Loucy (cell line): Measurements from ENCODE around the gene CDK8.

Experiments
- H2AFZ ChIP-seq: fragments of 200-600 bp; sonication (generic); 2 replicates; pipeline ENCODE4 v1.6.0; 2016; ENCODE audit warnings: antibody characterized with exemption, mild to moderate bottlenecking, low read length, moderate library complexity
- H3F3A ChIP-seq: fragments of 200-600 bp; 2 replicates; pipeline ENCODE4 v1.6.0; 2016; ENCODE audit warnings: antibody characterized with exemption, low read depth, mild to moderate bottlenecking
- H3K27me3 ChIP-seq: fragments of 200-600 bp; sonication (generic); 2 replicates; pipeline ENCODE4 v1.6.1; 2014; ENCODE audit warnings: low read length, mild to moderate bottlenecking; ENCODE audit not compliant: insufficient read depth, poor library complexity, severe bottlenecking
- H3K36me3 ChIP-seq: fragments of 200-600 bp; sonication (generic); 2 replicates; pipeline ENCODE4 v1.6.1; 2016; ENCODE audit warnings: low read length; ENCODE audit not compliant: insufficient read depth
- H3K4me1 ChIP-seq: fragments of 200-600 bp; sonication (generic); 2 replicates; pipeline ENCODE4 v1.5.1; 2014; ENCODE audit warnings: low read length, mild to moderate bottlenecking; ENCODE audit not compliant: insufficient read depth, poor library complexity, severe bottlenecking
- H3K4me2 ChIP-seq: fragments of 200-600 bp; sonication (generic); 2 replicates; pipeline ENCODE4 v1.6.0; 2014; ENCODE audit warnings: antibody characterized with exemption, low read length, low read depth, mild to moderate bottlenecking; ENCODE audit not compliant: poor library complexity, severe bottlenecking
- H3K4me3 ChIP-seq: fragments of 200-600 bp; sonication (generic); 2 replicates; pipeline ENCODE4 v1.5.1; 2014; ENCODE audit warnings: low read length, mild to moderate bottlenecking, mixed read lengths; ENCODE audit not compliant: poor library complexity, severe bottlenecking
- H3K79me2 ChIP-seq: fragments of 200-600 bp; sonication (generic); 2 replicates; pipeline ENCODE4 v1.6.1; 2014; ENCODE audit warnings: low read length; ENCODE audit not compliant: insufficient read depth
- H3K9ac ChIP-seq: fragments of 200-600 bp; sonication (generic); 2 replicates; pipeline ENCODE4 v1.6.0; 2014; ENCODE audit warnings: mild to moderate bottlenecking, low read depth, low read length, moderate library complexity; ENCODE audit not compliant: poor library complexity, severe bottlenecking
- H3K9me2 ChIP-seq: fragments of 200-600 bp; sonication (generic); replicated peaks from 2 replicates; pipeline ENCODE4 v1.6.1; 2016; ENCODE audit warnings: low read depth, low read length, mixed read lengths
- H3K9me3 ChIP-seq: fragments of 200-600 bp; sonication (generic); 2 replicates; pipeline ENCODE4 v1.6.1; 2014; ENCODE audit warnings: mild to moderate bottlenecking, antibody characterized with exemption, low read length, low read depth; ENCODE audit not compliant: insufficient read depth
- H4K20me1 ChIP-seq: fragments of 200-600 bp; sonication (generic); 2 replicates; pipeline ENCODE4 v1.6.0; 2014; ENCODE audit warnings: antibody characterized with exemption, low read length, mild to moderate bottlenecking; ENCODE audit not compliant: insufficient read depth, poor library complexity, severe bottlenecking
- EZH2phosphoT487 ChIP-seq: fragments of 200-600 bp; IDR thresholded peaks from 2 replicates; pipeline ENCODE4 v1.6.1; 2018; ENCODE audit warnings: antibody characterized with exemption, mild to moderate bottlenecking, moderate library complexity, borderline replicate concordance
- TF ChIP-seq, protein P1 (sequence below): fragments of 200-600 bp; sonication (generic); conservative IDR thresholded peaks from 2 replicates; pipeline ENCODE4 v1.5.1; 2014; ENCODE audit warnings: mild to moderate bottlenecking, antibody characterized with exemption, low read length

Gene CDK8

DNA sequence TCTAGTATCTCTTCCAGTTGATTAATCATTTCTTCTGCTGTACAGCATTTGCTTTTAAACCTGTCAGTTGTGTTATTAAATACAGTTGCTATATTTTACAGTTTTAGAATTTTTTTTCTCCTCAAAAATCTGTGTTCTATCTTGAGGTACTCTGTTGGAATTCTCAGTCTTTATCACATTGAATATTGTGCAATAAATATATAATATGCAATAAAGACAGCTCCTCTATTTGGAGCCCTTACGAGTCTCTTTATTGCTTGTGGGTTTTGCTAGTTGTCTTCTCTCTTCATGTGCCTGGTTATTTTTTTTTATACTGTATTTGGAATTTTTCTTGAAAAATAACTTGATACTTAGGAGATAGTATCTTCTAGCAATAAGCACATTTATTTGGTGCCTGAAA is 51.7 kb downstream of the CDK8 start:
- no peak for TF ChIP-seq EZH2phosphoT487
- TF ChIP-seq, protein P1, sequence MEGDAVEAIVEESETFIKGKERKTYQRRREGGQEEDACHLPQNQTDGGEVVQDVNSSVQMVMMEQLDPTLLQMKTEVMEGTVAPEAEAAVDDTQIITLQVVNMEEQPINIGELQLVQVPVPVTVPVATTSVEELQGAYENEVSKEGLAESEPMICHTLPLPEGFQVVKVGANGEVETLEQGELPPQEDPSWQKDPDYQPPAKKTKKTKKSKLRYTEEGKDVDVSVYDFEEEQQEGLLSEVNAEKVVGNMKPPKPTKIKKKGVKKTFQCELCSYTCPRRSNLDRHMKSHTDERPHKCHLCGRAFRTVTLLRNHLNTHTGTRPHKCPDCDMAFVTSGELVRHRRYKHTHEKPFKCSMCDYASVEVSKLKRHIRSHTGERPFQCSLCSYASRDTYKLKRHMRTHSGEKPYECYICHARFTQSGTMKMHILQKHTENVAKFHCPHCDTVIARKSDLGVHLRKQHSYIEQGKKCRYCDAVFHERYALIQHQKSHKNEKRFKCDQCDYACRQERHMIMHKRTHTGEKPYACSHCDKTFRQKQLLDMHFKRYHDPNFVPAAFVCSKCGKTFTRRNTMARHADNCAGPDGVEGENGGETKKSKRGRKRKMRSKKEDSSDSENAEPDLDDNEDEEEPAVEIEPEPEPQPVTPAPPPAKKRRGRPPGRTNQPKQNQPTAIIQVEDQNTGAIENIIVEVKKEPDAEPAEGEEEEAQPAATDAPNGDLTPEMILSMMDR: no peak
- Histone ChIP-seq H2AFZ (no peak overlapping the region), H3K79me2 (peaks cover 68% of the 10 kb centered on the region)

DNA sequence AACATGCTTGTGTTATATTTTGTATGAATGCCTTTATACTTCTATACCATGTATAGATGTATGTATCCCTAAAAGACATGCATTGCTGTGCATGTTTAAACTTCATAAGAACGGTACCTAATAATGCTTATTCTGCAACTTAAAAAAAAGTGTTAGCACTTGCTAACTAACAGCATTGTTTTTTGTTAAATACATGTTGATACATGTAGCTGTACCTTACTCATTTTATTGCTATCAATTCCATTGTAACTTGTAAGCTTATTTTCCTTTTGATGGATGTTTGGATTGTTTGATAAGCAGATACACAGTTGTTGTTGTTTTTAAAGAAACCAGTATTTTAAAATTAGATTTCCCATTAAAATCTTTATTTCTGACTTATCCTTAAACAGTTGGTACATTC is 53.8 kb downstream of the CDK8 start:
- H3K79me2 ChIP-seq: peaks cover 63% of the 10 kb centered on the region
- no peak overlapping the region for H3K9ac ChIP-seq
- peaks cover 14% of the 10 kb centered on the region for H3K4me1 ChIP-seq
- no peak overlapping the region for H2AFZ ChIP-seq
- no peaks in the 10 kb centered on the region for H3K9me3 ChIP-seq
- no peaks in the 10 kb centered on the region for H3K9me2 ChIP-seq
- no peaks in the 10 kb centered on the region for H3K36me3 ChIP-seq
- no peaks in the 10 kb centered on the region for H3F3A ChIP-seq
- TF ChIP-seq EZH2phosphoT487: no peak
- TF ChIP-seq, protein P1: no peak
- H3K4me2 ChIP-seq: no peak overlapping the region
- peaks cover 13% of the 10 kb centered on the region for H4K20me1 ChIP-seq
- H3K4me3 ChIP-seq: no peak overlapping the region
- no peaks in the 10 kb centered on the region for H3K27me3 ChIP-seq

More for the DNA sequence above, 51.7 kb downstream of the CDK8 start:
- Histone ChIP-seq H3K36me3 (no peaks in the 10 kb centered on the region), H3K9me2 (no peaks in the 10 kb centered on the region), H4K20me1 (peaks cover 13% of the 10 kb centered on the region), H3K4me3 (no peak overlapping the region), H3F3A (no peaks in the 10 kb centered on the region), H3K4me2 (no peak overlapping the region), H3K27me3 (no peaks in the 10 kb centered on the region), H3K4me1 (peaks cover 14% of the 10 kb centered on the region), H3K9me3 (no peaks in the 10 kb centered on the region), H3K9ac (no peak overlapping the region)

DNA sequence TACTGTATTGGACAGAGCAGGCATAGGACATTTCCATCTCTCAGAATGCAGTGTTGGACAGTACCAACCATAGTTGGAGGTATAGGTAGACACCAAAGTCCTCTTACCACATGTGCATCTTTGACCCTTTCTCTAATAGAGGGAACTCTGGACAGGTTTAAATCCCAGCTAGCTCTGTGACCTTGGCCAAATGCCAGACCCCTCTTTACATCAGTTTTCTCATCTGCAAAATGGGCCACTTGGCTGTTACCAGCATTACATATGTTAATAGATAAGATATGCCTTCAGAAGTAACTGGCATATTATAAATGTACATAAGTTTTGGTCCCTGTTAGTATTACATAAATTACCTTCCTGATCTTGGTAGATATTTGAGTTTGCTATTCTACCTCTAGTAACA is 54.3 kb downstream of the CDK8 start:
- Histone ChIP-seq H3K9me2 (no peaks in the 10 kb centered on the region), H3K79me2 (peaks cover 64% of the 10 kb centered on the region), H3K4me1 (peaks cover 14% of the 10 kb centered on the region), H3F3A (no peaks in the 10 kb centered on the region), H2AFZ (no peak overlapping the region), H3K4me2 (no peak overlapping the region), H3K9me3 (no peaks in the 10 kb centered on the region), H3K9ac (no peak overlapping the region), H3K36me3 (no peaks in the 10 kb centered on the region), H3K27me3 (no peaks in the 10 kb centered on the region), H4K20me1 (peaks cover 12% of the 10 kb centered on the region), H3K4me3 (no peak overlapping the region)
- TF ChIP-seq EZH2phosphoT487: no peak
- TF ChIP-seq, protein P1: no peak
